HepG2 (cell line): ENCODE data around the gene MAMLD1.

ENCODE experiments used
- ATF7 ChIP-seq, 2 experiments: fragments of 450-650 bp in 1 of 2; sonication (generic) in 1 of 2; formaldehyde crosslinking in 1 of 2; IDR thresholded peaks; 2 replicates each; pipeline versions ENCODE4 v1.4.0 to v1.6.1; 2016 to 2020; ENCODE audit warnings: antibody characterized with exemption in 1 of 2, mild to moderate bottlenecking in 1 of 2, missing genetic modification reagents in 1 of 2
- CAMTA2 ChIP-seq: sonication (generic); formaldehyde crosslinking; IDR thresholded peaks from 2 replicates; pipeline ENCODE4 v1.4.0; 2020; ENCODE audit warnings: mild to moderate bottlenecking, missing genetic modification reagents, borderline replicate concordance
- EP300 ChIP-seq, 3 experiments: sonication (generic) in 1 of 3; formaldehyde crosslinking in 1 of 3; IDR thresholded peaks; 2 replicates each; pipeline versions ENCODE4 v1.5.1 to v1.6.1; 2011 to 2020; ENCODE audit warnings: low read depth in 2 of 3, low read length in 2 of 3, borderline replicate concordance in 1 of 3, improper control_type of control experiment in 1 of 3, mild to moderate bottlenecking in 1 of 3, missing genetic modification reagents in 1 of 3, moderate library complexity in 1 of 3
- HOXA3 ChIP-seq: sonication (generic); formaldehyde crosslinking; IDR thresholded peaks from 2 replicates; pipeline ENCODE4 v1.5.0; 2020; ENCODE audit warnings: missing genetic modification reagents
- NR3C1 ChIP-seq: sonication (generic); formaldehyde crosslinking; IDR thresholded peaks from 2 replicates; pipeline ENCODE4 v1.4.0; 2020; ENCODE audit warnings: missing genetic modification reagents
- RAD21 ChIP-seq: fragments of 450-650 bp; formaldehyde crosslinking; IDR thresholded peaks from 2 replicates; pipeline ENCODE4 v1.5.0; 2020; ENCODE audit warnings: mild to moderate bottlenecking
- RELA ChIP-seq: sonication (generic); formaldehyde crosslinking; IDR thresholded peaks from 2 replicates; pipeline ENCODE4 v1.4.0; 2020; ENCODE audit warnings: missing genetic modification reagents
- SIX1 ChIP-seq: sonication (generic); formaldehyde crosslinking; IDR thresholded peaks from 2 replicates; pipeline ENCODE4 v1.4.0; 2020; ENCODE audit warnings: missing genetic modification reagents, borderline replicate concordance
- TAF1 ChIP-seq: sonication (generic); formaldehyde crosslinking; IDR thresholded peaks from 2 replicates; pipeline ENCODE4 v1.4.0; 2020; ENCODE audit warnings: missing genetic modification reagents
- ZNF251 ChIP-seq: sonication (generic); formaldehyde crosslinking; IDR thresholded peaks from 2 replicates; pipeline ENCODE4 v1.9.0; 2021; ENCODE audit warnings: mild to moderate bottlenecking, missing genetic modification reagents
- ZNF768 ChIP-seq: sonication (generic); formaldehyde crosslinking; IDR thresholded peaks from 2 replicates; pipeline ENCODE4 v1.4.0; 2020; ENCODE audit warnings: missing genetic modification reagents
- TF ChIP-seq, protein P1 (sequence below): IDR thresholded peaks from 2 replicates; pipeline ENCODE4 v1.6.1; 2016; ENCODE audit warnings: low read depth, borderline replicate concordance
- TF ChIP-seq, protein P2 (sequence below): sonication (generic); formaldehyde crosslinking; IDR thresholded peaks from 2 replicates; pipeline ENCODE4 v1.8.1; 2022; ENCODE audit warnings: mild to moderate bottlenecking, missing genetic modification reagents

GRCh38 chrX:150361777-150362351, 1.3 kb upstream of the MAMLD1 start:
- TF ChIP-seq ZNF251 (CRISPR knock-in tag): no peak
- TF ChIP-seq ZNF768 (CRISPR knock-in tag): no peak
- no peak for TF ChIP-seq NR3C1 (CRISPR knock-in tag)
- no peak for TF ChIP-seq ATF7 (IDR thresholded peaks at IDR 0.05)
- TF ChIP-seq ATF7 (CRISPR knock-in tag; IDR thresholded peaks at IDR 0.05): no peak
- no peak for TF ChIP-seq HOXA3
- TF ChIP-seq EP300 (IDR thresholded peaks at IDR 0.05; ENCODE audit: low read depth in 2 of 2, low read length in 2 of 2): no peak
- no peak for TF ChIP-seq EP300 (CRISPR knock-in tag; IDR thresholded peaks at IDR 0.05; ENCODE audit: borderline replicate concordance)
- TF ChIP-seq SIX1 (CRISPR knock-in tag): no peak
- TF ChIP-seq TAF1 (CRISPR knock-in tag): no peak
- TF ChIP-seq, protein P1, sequence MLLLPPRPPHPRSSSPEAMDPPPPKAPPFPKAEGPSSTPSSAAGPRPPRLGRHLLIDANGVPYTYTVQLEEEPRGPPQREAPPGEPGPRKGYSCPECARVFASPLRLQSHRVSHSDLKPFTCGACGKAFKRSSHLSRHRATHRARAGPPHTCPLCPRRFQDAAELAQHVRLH (CRISPR knock-in tag): no peak
- no peak for TF ChIP-seq CAMTA2 (CRISPR knock-in tag)
- TF ChIP-seq, protein P2, sequence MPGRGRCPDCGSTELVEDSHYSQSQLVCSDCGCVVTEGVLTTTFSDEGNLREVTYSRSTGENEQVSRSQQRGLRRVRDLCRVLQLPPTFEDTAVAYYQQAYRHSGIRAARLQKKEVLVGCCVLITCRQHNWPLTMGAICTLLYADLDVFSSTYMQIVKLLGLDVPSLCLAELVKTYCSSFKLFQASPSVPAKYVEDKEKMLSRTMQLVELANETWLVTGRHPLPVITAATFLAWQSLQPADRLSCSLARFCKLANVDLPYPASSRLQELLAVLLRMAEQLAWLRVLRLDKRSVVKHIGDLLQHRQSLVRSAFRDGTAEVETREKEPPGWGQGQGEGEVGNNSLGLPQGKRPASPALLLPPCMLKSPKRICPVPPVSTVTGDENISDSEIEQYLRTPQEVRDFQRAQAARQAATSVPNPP: no peak
- TF ChIP-seq RELA (CRISPR knock-in tag): no peak
- no peak for TF ChIP-seq RAD21 (CRISPR knock-in tag)
